PC-9 (cell line): ENCODE measurements around the gene OSBPL3. TPM values are rescaled to one million over a fixed set of nuclear protein-coding genes. Genes with fewer than 3 reads are reported as not detected.

Experiments used
- BruUV-seq: library from RNA; stranded (reverse); fragments of 400-500 nt; replicated peaks from 2 replicates; lab custom pipeline; 2021; lab: Mats Ljungman, UMichigan
- CTCF ChIA-PET: fragments of 300-600 bp; sonication (Branson Sonifier 250); formaldehyde crosslinking; loops from one replicate; lab custom pipeline; 2022; ENCODE audit warnings: antibody characterized with exemption; lab: Charles Lee
- POLR2A ChIA-PET: fragments of 300-600 bp; sonication (Branson Sonifier 250); formaldehyde crosslinking; loops from one replicate; lab custom pipeline; 2022; ENCODE audit warnings: antibody characterized with exemption; ENCODE audit not compliant: unreplicated experiment; lab: Charles Lee
- DNase-seq, 2 experiments: peaks; one replicate each; pipeline versions ENCODE4 v3.0.0 to v3.0.0-alpha.2; 2015 to 2022; ENCODE audit warnings: mixed read lengths in 1 of 2
- H2AFZ ChIP-seq: fragments of 200-600 bp; sonication (generic); 2 replicates; pipeline ENCODE4 v1.8.1; 2017; ENCODE audit warnings: antibody characterized with exemption
- H3F3A ChIP-seq: fragments of 200-600 bp; sonication (generic); 2 replicates; pipeline ENCODE4 v1.8.1; 2017; ENCODE audit warnings: antibody characterized with exemption, mild to moderate bottlenecking, low read depth; ENCODE audit not compliant: insufficient read depth
- H3K27ac ChIP-seq: fragments of 200-600 bp; sonication (generic); 2 replicates; pipeline ENCODE4 v1.6.1; 2016; ENCODE audit warnings: mixed run types
- H3K27me3 ChIP-seq: fragments of 200-600 bp; sonication (generic); 2 replicates; pipeline ENCODE4 v1.6.1; 2016; ENCODE audit warnings: low read depth, mixed run types; ENCODE audit not compliant: insufficient read depth
- H3K36me3 ChIP-seq: fragments of 200-600 bp; sonication (generic); 2 replicates; pipeline ENCODE4 v1.6.1; 2016; ENCODE audit warnings: low read depth, mixed run types
- H3K4me1 ChIP-seq: fragments of 200-600 bp; sonication (generic); replicated peaks from 2 replicates; pipeline ENCODE4 v1.6.1; 2016; ENCODE audit warnings: mixed run types; ENCODE audit not compliant: insufficient read depth
- H3K4me2 ChIP-seq: fragments of 200-600 bp; sonication (generic); 2 replicates; pipeline ENCODE4 v1.6.1; 2017; ENCODE audit warnings: mixed run types
- H3K4me3 ChIP-seq: fragments of 200-600 bp; sonication (generic); 2 replicates; pipeline ENCODE4 v1.6.1; 2016; ENCODE audit warnings: mixed run types
- H3K79me2 ChIP-seq: fragments of 200-600 bp; sonication (generic); 2 replicates; pipeline ENCODE4 v1.6.1; 2017; ENCODE audit warnings: low read depth, mixed run types
- H3K9me2 ChIP-seq: fragments of 200-600 bp; sonication (generic); 2 replicates; pipeline ENCODE4 v1.8.1; 2017; ENCODE audit warnings: mild to moderate bottlenecking; ENCODE audit not compliant: insufficient read depth
- H3K9me3 ChIP-seq: fragments of 200-600 bp; sonication (generic); 2 replicates; pipeline ENCODE4 v1.8.1; 2016; ENCODE audit warnings: low read depth; ENCODE audit not compliant: insufficient read depth
- H4K20me1 ChIP-seq: fragments of 200-600 bp; sonication (generic); 2 replicates; pipeline ENCODE4 v1.8.1; 2017; ENCODE audit not compliant: insufficient read depth
- EZH2 ChIP-seq: fragments of 200-600 bp; sonication (generic); IDR thresholded peaks from 2 replicates; pipeline ENCODE4 v1.8.0; 2017; ENCODE audit warnings: antibody characterized with exemption, low read depth
- intact Hi-C: fragments of 100-400 bp; cut with micrococcal nuclease; formaldehyde crosslinking; loops from one replicate; pipeline ENCODE4 v1.10.0; 2022; ENCODE audit not compliant: unreplicated experiment
- total RNA-seq: library from RNA; stranded (reverse); gene quantifications from 2 replicates; pipeline ENCODE4 v1.2.3, GENCODE V29; 2021
- TF ChIP-seq, protein P1 (sequence below): fragments of 200-600 bp; sonication (generic); conservative IDR thresholded peaks from 2 replicates; pipeline ENCODE4 v1.6.1; 2017; ENCODE audit warnings: mixed run types, antibody characterized with exemption, mild to moderate bottlenecking, moderate library complexity

OSBPL3 gene
- total RNA-seq, 1 experiment from 2014 or later, result 87.6 TPM

GRCh38 chr7:24899161-24899560 is 80.8 kb downstream of the OSBPL3 start:
- ChIA-PET CTCF (interaction anchor here (1.2 kb wide), 1 partner anchor 82 kb away, joined by 3 read pairs; no protein-coding TSS in a partner anchor), POLR2A (no interaction called here)
- peaks cover 4% of the 10 kb centered on the region; the same call in 1 of the 2 replicates for H3F3A ChIP-seq
- H2AFZ ChIP-seq, result no peak overlapping the region
- H4K20me1 ChIP-seq, result no peaks in the 10 kb centered on the region
- DNase-seq, result no peak
- H3K79me2 ChIP-seq, result peaks cover 61% of the 10 kb centered on the region
- H3K4me3 ChIP-seq, result no peak overlapping the region
- no peak overlapping the region for H3K4me2 ChIP-seq
- no peaks in the 10 kb centered on the region for H3K27me3 ChIP-seq
- peaks cover 10% of the 10 kb centered on the region for H3K4me1 ChIP-seq
- H3K36me3 ChIP-seq, result 0 out of 2 replicates have a peak, but pooled peaks cover 2% of the 10 kb centered on the region
- no peaks in the 10 kb centered on the region for H3K9me2 ChIP-seq
- no TSS peak for BruUV-seq
- intact Hi-C loops, result no loop called here
- TF ChIP-seq, protein P1, sequence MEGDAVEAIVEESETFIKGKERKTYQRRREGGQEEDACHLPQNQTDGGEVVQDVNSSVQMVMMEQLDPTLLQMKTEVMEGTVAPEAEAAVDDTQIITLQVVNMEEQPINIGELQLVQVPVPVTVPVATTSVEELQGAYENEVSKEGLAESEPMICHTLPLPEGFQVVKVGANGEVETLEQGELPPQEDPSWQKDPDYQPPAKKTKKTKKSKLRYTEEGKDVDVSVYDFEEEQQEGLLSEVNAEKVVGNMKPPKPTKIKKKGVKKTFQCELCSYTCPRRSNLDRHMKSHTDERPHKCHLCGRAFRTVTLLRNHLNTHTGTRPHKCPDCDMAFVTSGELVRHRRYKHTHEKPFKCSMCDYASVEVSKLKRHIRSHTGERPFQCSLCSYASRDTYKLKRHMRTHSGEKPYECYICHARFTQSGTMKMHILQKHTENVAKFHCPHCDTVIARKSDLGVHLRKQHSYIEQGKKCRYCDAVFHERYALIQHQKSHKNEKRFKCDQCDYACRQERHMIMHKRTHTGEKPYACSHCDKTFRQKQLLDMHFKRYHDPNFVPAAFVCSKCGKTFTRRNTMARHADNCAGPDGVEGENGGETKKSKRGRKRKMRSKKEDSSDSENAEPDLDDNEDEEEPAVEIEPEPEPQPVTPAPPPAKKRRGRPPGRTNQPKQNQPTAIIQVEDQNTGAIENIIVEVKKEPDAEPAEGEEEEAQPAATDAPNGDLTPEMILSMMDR, result no peak
- TF ChIP-seq EZH2, result no peak
- no peaks in the 10 kb centered on the region for H3K9me3 ChIP-seq
- 0 out of 2 replicates have a peak overlapping the region, but pooled peaks have one; percentile 10 for H3K27ac ChIP-seq

DNA sequence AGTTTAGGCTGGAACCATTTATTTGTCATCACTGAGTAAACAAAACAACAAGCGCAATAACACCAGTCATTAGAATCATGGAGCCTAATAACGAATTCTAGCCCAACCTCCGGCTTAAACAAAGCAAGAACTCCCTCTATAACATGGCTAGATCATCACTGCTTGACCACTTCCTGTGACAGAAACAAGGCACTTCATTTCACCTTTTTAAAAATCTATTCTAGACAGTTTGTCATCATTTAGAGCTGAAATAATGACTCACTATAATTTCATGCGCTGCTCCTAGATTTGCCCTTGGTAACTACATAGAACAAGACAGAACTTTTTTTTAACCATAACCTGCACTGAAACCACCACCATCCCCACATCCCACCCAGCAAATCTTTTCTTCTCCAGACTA is 81.3 kb downstream of the OSBPL3 start:
- Histone ChIP-seq H3K36me3 (no peaks in the 10 kb centered on the region), H3K4me1 (peaks cover 6% of the 10 kb centered on the region; the same call in 1 of the 2 replicates), H3K9me2 (no peaks in the 10 kb centered on the region), H3K4me2 (no peak overlapping the region), H3K9me3 (no peaks in the 10 kb centered on the region), H4K20me1 (no peaks in the 10 kb centered on the region), H3F3A (peaks cover 4% of the 10 kb centered on the region; the same call in 1 of the 2 replicates), H3K27me3 (no peaks in the 10 kb centered on the region), H3K79me2 (peaks cover 59% of the 10 kb centered on the region), H3K27ac (0 out of 2 replicates have a peak overlapping the region, but pooled peaks have one; percentile 10), H2AFZ (no peak overlapping the region), H3K4me3 (no peak overlapping the region)
- intact Hi-C loops, result no loop called here
- no peak for TF ChIP-seq EZH2
- TF ChIP-seq, protein P1, result no peak
- no peak for DNase-seq
- ChIA-PET POLR2A (no interaction called here), CTCF (interaction anchor here (1.2 kb wide), 1 partner anchor 83 kb away, joined by 3 read pairs; no protein-coding TSS in a partner anchor)
- no TSS peak for BruUV-seq

- Histone ChIP-seq H3K4me3 (no peak overlapping the region), H3K27ac (no peak overlapping the region), H3K9me3 (no peaks in the 10 kb centered on the region), H3K4me1 (peaks cover 6% of the 10 kb centered on the region; the same call in 1 of the 2 replicates), H2AFZ (no peak overlapping the region), H3K79me2 (peaks cover 36% of the 10 kb centered on the region), H3K27me3 (no peaks in the 10 kb centered on the region), H3K36me3 (0 out of 2 replicates have a peak, but pooled peaks cover 5% of the 10 kb centered on the region), H3K4me2 (no peak overlapping the region), H3F3A (peaks cover 4% of the 10 kb centered on the region; the same call in 1 of the 2 replicates), H3K9me2 (no peaks in the 10 kb centered on the region), H4K20me1 (no peaks in the 10 kb centered on the region)
- BruUV-seq, result no TSS peak
- TF ChIP-seq, protein P1, result no peak
- TF ChIP-seq EZH2, result no peak
- ChIA-PET CTCF (interaction anchor here (0.7 to 1.0 kb wide), 2 partner anchors 51 to 84 kb away, joined by 3 read pairs; partner anchors contain the start of gene OSBPL3), POLR2A (no interaction called here)
- intact Hi-C loops, result no loop called here
- DNase-seq, result no peak
Observed at GRCh38 chr7:24896031-24896501, 83.9 kb downstream of the OSBPL3 start.
